PC-9 (cell line): ENCODE measurements around the gene TRIML2. TPM values are rescaled to one million over a fixed set of nuclear protein-coding genes. Genes with fewer than 3 reads are reported as not detected.

ENCODE experiments used
- BruUV-seq: library from RNA; stranded (reverse); fragments of 400-500 nt; replicated peaks from 2 replicates; lab custom pipeline; 2021; lab: Mats Ljungman, UMichigan
- CTCF ChIA-PET: fragments of 300-600 bp; sonication (Branson Sonifier 250); formaldehyde crosslinking; loops from one replicate; lab custom pipeline; 2022; ENCODE audit warnings: antibody characterized with exemption; lab: Charles Lee
- POLR2A ChIA-PET: fragments of 300-600 bp; sonication (Branson Sonifier 250); formaldehyde crosslinking; loops from one replicate; lab custom pipeline; 2022; ENCODE audit warnings: antibody characterized with exemption; ENCODE audit not compliant: unreplicated experiment; lab: Charles Lee
- DNase-seq, 2 experiments: peaks; one replicate each; pipeline versions ENCODE4 v3.0.0 to v3.0.0-alpha.2; 2015 to 2022; ENCODE audit warnings: mixed read lengths in 1 of 2
- H2AFZ ChIP-seq: fragments of 200-600 bp; sonication (generic); 2 replicates; pipeline ENCODE4 v1.8.1; 2017; ENCODE audit warnings: antibody characterized with exemption
- H3F3A ChIP-seq: fragments of 200-600 bp; sonication (generic); 2 replicates; pipeline ENCODE4 v1.8.1; 2017; ENCODE audit warnings: antibody characterized with exemption, mild to moderate bottlenecking, low read depth; ENCODE audit not compliant: insufficient read depth
- H3K27ac ChIP-seq: fragments of 200-600 bp; sonication (generic); 2 replicates; pipeline ENCODE4 v1.6.1; 2016; ENCODE audit warnings: mixed run types
- H3K27me3 ChIP-seq: fragments of 200-600 bp; sonication (generic); 2 replicates; pipeline ENCODE4 v1.6.1; 2016; ENCODE audit warnings: low read depth, mixed run types; ENCODE audit not compliant: insufficient read depth
- H3K36me3 ChIP-seq: fragments of 200-600 bp; sonication (generic); 2 replicates; pipeline ENCODE4 v1.6.1; 2016; ENCODE audit warnings: low read depth, mixed run types
- H3K4me1 ChIP-seq: fragments of 200-600 bp; sonication (generic); replicated peaks from 2 replicates; pipeline ENCODE4 v1.6.1; 2016; ENCODE audit warnings: mixed run types; ENCODE audit not compliant: insufficient read depth
- H3K4me2 ChIP-seq: fragments of 200-600 bp; sonication (generic); 2 replicates; pipeline ENCODE4 v1.6.1; 2017; ENCODE audit warnings: mixed run types
- H3K4me3 ChIP-seq: fragments of 200-600 bp; sonication (generic); 2 replicates; pipeline ENCODE4 v1.6.1; 2016; ENCODE audit warnings: mixed run types
- H3K79me2 ChIP-seq: fragments of 200-600 bp; sonication (generic); 2 replicates; pipeline ENCODE4 v1.6.1; 2017; ENCODE audit warnings: low read depth, mixed run types
- H3K9me2 ChIP-seq: fragments of 200-600 bp; sonication (generic); 2 replicates; pipeline ENCODE4 v1.8.1; 2017; ENCODE audit warnings: mild to moderate bottlenecking; ENCODE audit not compliant: insufficient read depth
- H3K9me3 ChIP-seq: fragments of 200-600 bp; sonication (generic); 2 replicates; pipeline ENCODE4 v1.8.1; 2016; ENCODE audit warnings: low read depth; ENCODE audit not compliant: insufficient read depth
- H4K20me1 ChIP-seq: fragments of 200-600 bp; sonication (generic); 2 replicates; pipeline ENCODE4 v1.8.1; 2017; ENCODE audit not compliant: insufficient read depth
- EZH2 ChIP-seq: fragments of 200-600 bp; sonication (generic); IDR thresholded peaks from 2 replicates; pipeline ENCODE4 v1.8.0; 2017; ENCODE audit warnings: antibody characterized with exemption, low read depth
- intact Hi-C: fragments of 100-400 bp; cut with micrococcal nuclease; formaldehyde crosslinking; loops from one replicate; pipeline ENCODE4 v1.10.0; 2022; ENCODE audit not compliant: unreplicated experiment
- total RNA-seq: library from RNA; stranded (reverse); gene quantifications from 2 replicates; pipeline ENCODE4 v1.2.3, GENCODE V29; 2021
- TF ChIP-seq, protein P1 (sequence below): fragments of 200-600 bp; sonication (generic); conservative IDR thresholded peaks from 2 replicates; pipeline ENCODE4 v1.6.1; 2017; ENCODE audit warnings: mixed run types, antibody characterized with exemption, mild to moderate bottlenecking, moderate library complexity

The TRIML2 gene
- total RNA-seq, 1 experiment from 2014 or later, result 0.28 TPM

GRCh38 chr4:188139141-188139540 lies 29.7 kb upstream of the TRIML2 start, which contains the start of gene TRIML1:
Gene TRIML1, plus strand, starts transcription at chr4:188139441. Its CDS starts 118 bp downstream, at chr4:188139559.
- CTCF ChIA-PET, result no interaction called here
- Histone ChIP-seq H3K9me3 (no peaks in the 10 kb centered on the region), H3K36me3 (no peaks in the 10 kb centered on the region), H3K9me2 (no peaks in the 10 kb centered on the region), H3K4me1 (no peaks in the 10 kb centered on the region), H3K4me2 (no peak within 1 kb of the TSS), H4K20me1 (no peaks in the 10 kb centered on the region), H2AFZ (no peak within 1 kb of the TSS), H3K4me3 (no peak within 1 kb of the TSS), H3K79me2 (no peaks in the 10 kb centered on the region), H3K27me3 (peaks cover 19% of the 10 kb centered on the region), H3K27ac (no peak within 1 kb of the TSS), H3F3A (no peaks in the 10 kb centered on the region)
- no peak for DNase-seq
- POLR2A ChIA-PET, result no interaction called here
- TF ChIP-seq, protein P1, sequence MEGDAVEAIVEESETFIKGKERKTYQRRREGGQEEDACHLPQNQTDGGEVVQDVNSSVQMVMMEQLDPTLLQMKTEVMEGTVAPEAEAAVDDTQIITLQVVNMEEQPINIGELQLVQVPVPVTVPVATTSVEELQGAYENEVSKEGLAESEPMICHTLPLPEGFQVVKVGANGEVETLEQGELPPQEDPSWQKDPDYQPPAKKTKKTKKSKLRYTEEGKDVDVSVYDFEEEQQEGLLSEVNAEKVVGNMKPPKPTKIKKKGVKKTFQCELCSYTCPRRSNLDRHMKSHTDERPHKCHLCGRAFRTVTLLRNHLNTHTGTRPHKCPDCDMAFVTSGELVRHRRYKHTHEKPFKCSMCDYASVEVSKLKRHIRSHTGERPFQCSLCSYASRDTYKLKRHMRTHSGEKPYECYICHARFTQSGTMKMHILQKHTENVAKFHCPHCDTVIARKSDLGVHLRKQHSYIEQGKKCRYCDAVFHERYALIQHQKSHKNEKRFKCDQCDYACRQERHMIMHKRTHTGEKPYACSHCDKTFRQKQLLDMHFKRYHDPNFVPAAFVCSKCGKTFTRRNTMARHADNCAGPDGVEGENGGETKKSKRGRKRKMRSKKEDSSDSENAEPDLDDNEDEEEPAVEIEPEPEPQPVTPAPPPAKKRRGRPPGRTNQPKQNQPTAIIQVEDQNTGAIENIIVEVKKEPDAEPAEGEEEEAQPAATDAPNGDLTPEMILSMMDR, result no peak
- no peak for TF ChIP-seq EZH2
- BruUV-seq, result no TSS peak
- intact Hi-C loops, result no loop called here

- no peak overlapping the region for H3K27ac ChIP-seq
- no peaks in the 10 kb centered on the region for H3K36me3 ChIP-seq
- ChIA-PET POLR2A (no interaction called here), CTCF (no interaction called here)
- no peaks in the 10 kb centered on the region for H3K9me2 ChIP-seq
- intact Hi-C loops, result no loop called here
- no peak overlapping the region for H2AFZ ChIP-seq
- H3K4me3 ChIP-seq, result no peak overlapping the region
- H3K4me2 ChIP-seq, result no peak overlapping the region
- H3K27me3 ChIP-seq, result peaks cover 14% of the 10 kb centered on the region
- H3F3A ChIP-seq, result no peaks in the 10 kb centered on the region
- no TSS peak for BruUV-seq
- no peak for DNase-seq
- no peak for TF ChIP-seq EZH2
- TF ChIP-seq, protein P1, result no peak
- H3K9me3 ChIP-seq, result no peaks in the 10 kb centered on the region
- no peaks in the 10 kb centered on the region for H4K20me1 ChIP-seq
- H3K4me1 ChIP-seq, result no peaks in the 10 kb centered on the region
- H3K79me2 ChIP-seq, result no peaks in the 10 kb centered on the region
Measured at GRCh38 chr4:188138227-188138626, 28.8 kb upstream of the TRIML2 start.

- POLR2A ChIA-PET, result no interaction called here
Measured at GRCh38 chr4:188132232-188132631, 22.8 kb upstream of the TRIML2 start.

More at GRCh38 chr4:188132232-188132631, 22.8 kb upstream of the TRIML2 start:
- no peak for TF ChIP-seq EZH2
- TF ChIP-seq, protein P1, result no peak
- no peaks in the 10 kb centered on the region for H3K27me3 ChIP-seq
- H3K9me3 ChIP-seq, result no peaks in the 10 kb centered on the region
- no peaks in the 10 kb centered on the region for H3K36me3 ChIP-seq
- CTCF ChIA-PET, result no interaction called here
- no peaks in the 10 kb centered on the region for H3K9me2 ChIP-seq
- H3K4me1 ChIP-seq, result no peaks in the 10 kb centered on the region
- H3K4me3 ChIP-seq, result no peak overlapping the region
- no peak overlapping the region for H2AFZ ChIP-seq
- H3K27ac ChIP-seq, result no peak overlapping the region
- BruUV-seq, result no TSS peak
- no peak overlapping the region for H3K4me2 ChIP-seq
- no peaks in the 10 kb centered on the region for H3F3A ChIP-seq
- no peaks in the 10 kb centered on the region for H3K79me2 ChIP-seq
- intact Hi-C loops, result no loop called here
- H4K20me1 ChIP-seq, result no peaks in the 10 kb centered on the region
- DNase-seq, result no peak
